H1 (cell line): ENCODE data around the gene NUP58. TPM values are rescaled to one million over a fixed set of nuclear protein-coding genes. Genes with fewer than 3 reads are reported as not detected.

Experiments used
- CTCF ChIA-PET: fragments of 300-600 bp; sonication (Branson Sonifier 250); formaldehyde crosslinking; loops from one replicate; lab custom pipeline; 2021; ENCODE audit not compliant: partially characterized antibody; lab: Charles Lee
- POLR2A ChIA-PET: fragments of 300-600 bp; sonication (Branson Sonifier 250); formaldehyde crosslinking; loops from one replicate; lab custom pipeline; 2021; ENCODE audit warnings: inconsistent platforms; ENCODE audit not compliant: partially characterized antibody; lab: Charles Lee
- DNase-seq, 2 experiments: peaks; one replicate each; pipeline versions ENCODE4 v3.0.0 to v3.0.0-alpha.2; 2010 to 2022; ENCODE audit warnings: low spot score in 2 of 2, low read depth in 1 of 2, mixed read lengths in 1 of 2
- FAIRE-seq: peaks from 2 replicates; lab custom pipeline; 2011; peaks lifted over from hg19 to GRCh38; lab: Jason Lieb, UNC
- H2AFZ ChIP-seq: 2 replicates; pipeline ENCODE4 v1.8.1; 2012; ENCODE audit warnings: low read length, inconsistent platforms
- H2AK5ac ChIP-seq: 2 replicates; pipeline ENCODE4 v1.6.1; 2013; ENCODE audit warnings: low read depth, low read length
- H2BK120ac ChIP-seq: replicated peaks from 2 replicates; pipeline ENCODE3; 2013; ENCODE audit warnings: low read depth, low read length, inconsistent platforms
- H2BK12ac ChIP-seq: 2 replicates; pipeline ENCODE4 v1.6.1; 2013; ENCODE audit warnings: low read depth, low read length
- H2BK15ac ChIP-seq: 2 replicates; pipeline ENCODE4 v1.6.1; 2013; ENCODE audit warnings: low read length
- H2BK20ac ChIP-seq: 2 replicates; pipeline ENCODE4 v1.6.1; 2013; ENCODE audit warnings: low read length
- H2BK5ac ChIP-seq: 2 replicates; pipeline ENCODE4 v1.6.1; 2013; ENCODE audit warnings: low read depth, low read length
- H3K14ac ChIP-seq: 2 replicates; pipeline ENCODE4 v1.6.1; 2013; ENCODE audit warnings: inconsistent platforms; ENCODE audit not compliant: insufficient read length
- H3K18ac ChIP-seq: 2 replicates; pipeline ENCODE4 v1.6.1; 2013; ENCODE audit warnings: low read length; ENCODE audit errors: extremely low read depth
- H3K23ac ChIP-seq: 2 replicates; pipeline ENCODE4 v1.6.1; 2013; ENCODE audit warnings: inconsistent platforms; ENCODE audit not compliant: insufficient read length
- H3K23me2 ChIP-seq: 2 replicates; pipeline ENCODE4 v1.6.1; 2013; ENCODE audit warnings: low read depth, low read length
- H3K27ac ChIP-seq: 2 replicates; pipeline ENCODE4 v1.6.1; 2011; ENCODE audit warnings: low read depth, low read length, inconsistent platforms
- H3K27me3 ChIP-seq, 4 experiments: replicated peaks in 1 of 4; 1 replicate in 1 of 4; 2 replicates in 3 of 4; pipeline versions ENCODE4 v1.6.1 to v1.8.1; 2011 to 2013; ENCODE audit warnings: low read length in 3 of 4, mild to moderate bottlenecking in 3 of 4, inconsistent platforms in 2 of 4, mixed read lengths in 2 of 4, moderate library complexity in 1 of 4; ENCODE audit not compliant: control insufficient read depth in 3 of 4, insufficient read depth in 3 of 4; ENCODE audit errors: extremely low read depth in 1 of 4
- H3K36me3 ChIP-seq, 4 experiments: 2 replicates each; pipeline versions ENCODE4 v1.6.1 to v1.8.1; 2011 to 2013; ENCODE audit warnings: mild to moderate bottlenecking in 4 of 4, low read length in 3 of 4, moderate library complexity in 2 of 4, control low read depth in 1 of 4, inconsistent platforms in 1 of 4; ENCODE audit not compliant: insufficient read depth in 4 of 4, control insufficient read depth in 2 of 4
- H3K4ac ChIP-seq: replicated peaks from 2 replicates; pipeline ENCODE3; 2013; ENCODE audit warnings: low read length, low read depth, mixed read lengths, inconsistent platforms; ENCODE audit not compliant: insufficient read length
- H3K4me1 ChIP-seq, 4 experiments: replicated peaks in 1 of 4; 1 replicate in 1 of 4; 2 replicates in 3 of 4; pipeline versions ENCODE4 v1.6.1 to v1.8.1; 2011 to 2013; ENCODE audit warnings: low read length in 3 of 4, inconsistent platforms in 2 of 4, mixed read lengths in 1 of 4; ENCODE audit not compliant: insufficient read depth in 4 of 4, control insufficient read depth in 3 of 4
- H3K4me2 ChIP-seq, 2 experiments: 2 replicates each; pipeline versions ENCODE4 v1.6.1 to v1.8.1; 2011 to 2013; ENCODE audit warnings: low read depth in 2 of 2, low read length in 2 of 2, control low read depth in 1 of 2, inconsistent platforms in 1 of 2, mild to moderate bottlenecking in 1 of 2; ENCODE audit not compliant: insufficient read depth in 1 of 2
- H3K4me3 ChIP-seq, 4 experiments: fragments of 200-600, 300-600 bp in 1 of 4; sonication (generic), shearing (Covaris generic), sonication (Bioruptor Twin) in 1 of 4; 2 replicates each; pipeline versions ENCODE4 v1.5.1 to v1.8.1; 2011 to 2016; ENCODE audit warnings: low read length in 4 of 4, low read depth in 3 of 4, control low read depth in 2 of 4, inconsistent platforms in 2 of 4, mild to moderate bottlenecking in 2 of 4, mixed read lengths in 1 of 4, moderate library complexity in 1 of 4; ENCODE audit not compliant: insufficient read depth in 2 of 4; ENCODE audit errors: extremely low read depth in 1 of 4
- H3K56ac ChIP-seq: replicated peaks from 2 replicates; pipeline ENCODE3; 2013; ENCODE audit warnings: low read depth, mild to moderate bottlenecking, mixed read lengths, low read length, inconsistent platforms; ENCODE audit not compliant: insufficient read length
- H3K79me1 ChIP-seq: 2 replicates; pipeline ENCODE4 v1.6.1; 2013; ENCODE audit warnings: low read depth, low read length, control low read depth
- H3K79me2 ChIP-seq, 2 experiments: 2 replicates each; pipeline versions ENCODE4 v1.6.1 to v1.8.1; 2012 to 2013; ENCODE audit warnings: low read length in 2 of 2, mild to moderate bottlenecking in 2 of 2, inconsistent platforms in 1 of 2; ENCODE audit not compliant: insufficient read depth in 2 of 2, control insufficient read depth in 1 of 2
- H3K9ac ChIP-seq, 4 experiments: replicated peaks in 1 of 4; 1 replicate in 1 of 4; 2 replicates in 3 of 4; pipeline versions ENCODE4 v1.6.1 to v1.8.1; 2011 to 2013; ENCODE audit warnings: low read depth in 3 of 4, low read length in 3 of 4, control low read depth in 2 of 4, mild to moderate bottlenecking in 2 of 4, moderate library complexity in 2 of 4, inconsistent platforms in 1 of 4; ENCODE audit errors: extremely low read depth in 1 of 4
- H3K9me3 ChIP-seq, 2 experiments: 2 replicates each; pipeline versions ENCODE4 v1.6.1 to v1.8.1; 2012 to 2013; ENCODE audit warnings: mild to moderate bottlenecking in 2 of 2, moderate library complexity in 2 of 2, control low read depth in 1 of 2, inconsistent platforms in 1 of 2, low read depth in 1 of 2, low read length in 1 of 2, mixed read lengths in 1 of 2; ENCODE audit not compliant: insufficient read depth in 2 of 2
- H4K20me1 ChIP-seq, 2 experiments: replicated peaks in 1 of 2; 2 replicates each; pipeline versions ENCODE3 to v1.8.1; 2011 to 2013; ENCODE audit warnings: inconsistent platforms in 2 of 2, low read length in 2 of 2, mild to moderate bottlenecking in 1 of 2; ENCODE audit not compliant: insufficient read depth in 2 of 2, control insufficient read depth in 1 of 2
- H4K5ac ChIP-seq: 2 replicates; pipeline ENCODE4 v1.6.1; 2013; ENCODE audit warnings: low read length, low read depth, mixed read lengths, inconsistent platforms; ENCODE audit not compliant: insufficient read length
- H4K8ac ChIP-seq: 2 replicates; pipeline ENCODE4 v1.8.0; 2013; ENCODE audit warnings: mild to moderate bottlenecking, moderate library complexity, low read length, inconsistent platforms; ENCODE audit not compliant: insufficient read depth; ENCODE audit errors: extremely low read depth
- H4K91ac ChIP-seq: replicated peaks from 2 replicates; pipeline ENCODE3; 2013; ENCODE audit warnings: low read length, mixed read lengths, inconsistent platforms; ENCODE audit not compliant: insufficient read length
- CBX5 ChIP-seq: fragments of 300-800, 300-1000 bp; sonication (generic); IDR thresholded peaks from 2 replicates; pipeline ENCODE4 v1.7.1; 2016; ENCODE audit warnings: antibody characterized with exemption, low read length, low read depth
- CTBP2 ChIP-seq: IDR thresholded peaks from 2 replicates; pipeline ENCODE4 v1.7.0; 2011; ENCODE audit warnings: borderline replicate concordance, mild to moderate bottlenecking, moderate library complexity, mixed read lengths, low read length; ENCODE audit not compliant: insufficient read depth, insufficient read length
- CTCF ChIP-seq, 3 experiments: IDR thresholded peaks; 1 replicate in 2 of 3; 2 replicates in 1 of 3; pipeline versions ENCODE4 v1.5.1 to v1.6.1; 2011; ENCODE audit warnings: low read length in 3 of 3, mild to moderate bottlenecking in 3 of 3, inconsistent platforms in 2 of 3, low read depth in 1 of 3, moderate library complexity in 1 of 3; ENCODE audit not compliant: insufficient read depth in 1 of 3; ENCODE audit errors: control extremely low read depth in 1 of 3
- SIRT6 ChIP-seq: IDR thresholded peaks from one replicate; pipeline ENCODE4 v1.7.1; 2012; ENCODE audit warnings: low read length, inconsistent platforms
- YY1 ChIP-seq: IDR thresholded peaks from 2 replicates; pipeline ENCODE4 v1.6.1; 2011; ENCODE audit warnings: low read depth, mild to moderate bottlenecking, low read length
- WGBS, 2 experiments: shearing (Covaris generic) in 1 of 2; methylation state at CpG; one replicate each; pipeline versions ENCODE4 v1.1.6 to v1.1.7; 2013 to 2015; ENCODE audit warnings: low lambda C conversion rate in 2 of 2, mixed read lengths in 2 of 2, inconsistent platforms in 1 of 2, low coverage in 1 of 2, missing lambda C conversion rate in 1 of 2; ENCODE audit not compliant: insufficient replicate concordance in 2 of 2, insufficient coverage in 1 of 2, insufficient read length in 1 of 2; ENCODE audit errors: extremely low coverage in 1 of 2, missing lambda C conversion rate in 1 of 2; 5-methylcytosine and 5-hydroxymethylcytosine counted together
- polyA plus RNA-seq, 7 experiments: library from polyadenylated mRNA; depleted of rRNA in 3 of 7; stranded (reverse) in 5 of 7; unstranded in 2 of 7; fragments of >200 nt in 5 of 7; fragments of 200-250 nt in 2 of 7; gene quantifications; 1 replicate in 5 of 7; 2 replicates in 1 of 7; 4 replicates in 1 of 7; pipeline versions ENCODE4 v1.2.1 to v1.2.3, GENCODE V29; 2011 to 2013; ENCODE audit warnings: missing spikeins in 2 of 7, mixed read lengths in 2 of 7
- total RNA-seq: library from RNA; stranded (reverse); fragmentation: NEBNext Ultra II Directional; extraction: Animal tissue kit (Norgen Biotek cat#: 25700); gene quantifications from 2 replicates; pipeline ENCODE4 v1.2.1, GENCODE V29; 2021

Gene NUP58
- total and polyA plus RNA-seq, 2 of the 8 experiments (the other 6 are each of a cell fraction or from before 2014, with no cell fraction given): 35.0 to 53.8 TPM

GRCh38 chr13:25281935-25282332 lies 19.5 kb upstream of the NUP58 start:
- DNase-seq: no peak
- H4K5ac ChIP-seq: no peak overlapping the region
- H2BK12ac ChIP-seq: no peak overlapping the region
- no peak overlapping the region for H3K23ac ChIP-seq
- H4K8ac ChIP-seq: no peak overlapping the region
- no peak overlapping the region for H2AK5ac ChIP-seq
- H3K4ac ChIP-seq: no peak overlapping the region
- ChIA-PET CTCF (no interaction called here), POLR2A (no interaction called here)
- H3K18ac ChIP-seq: no peak overlapping the region
- no peak overlapping the region for H3K56ac ChIP-seq
- H3K27ac ChIP-seq: no peak overlapping the region
- H3K9ac ChIP-seq: no peak overlapping the region
- no peaks in the 10 kb centered on the region for H4K20me1 ChIP-seq
- no peaks in the 10 kb centered on the region for H3K27me3 ChIP-seq
- 82% methylated on average over 1 of the region's 1 CpG; no CpG with 5 or more reads in 1 of the 2 experiments for WGBS, 2 experiments
- no peaks in the 10 kb centered on the region for H3K9me3 ChIP-seq
- H3K23me2 ChIP-seq: peaks cover 5% of the 10 kb centered on the region; the same call in 1 of the 2 replicates
- no peak for FAIRE-seq
- no peak overlapping the region for H2BK5ac ChIP-seq
- no peak overlapping the region for H2BK15ac ChIP-seq
- no peak overlapping the region for H3K14ac ChIP-seq
- no peaks in the 10 kb centered on the region; a peak in 1 of 4 replicates for H3K79me2 ChIP-seq
- no peak overlapping the region for H2BK120ac ChIP-seq
- no peak overlapping the region for H2BK20ac ChIP-seq
- H3K79me1 ChIP-seq: no peaks in the 10 kb centered on the region
- no peak overlapping the region for H2AFZ ChIP-seq
- no peaks in the 10 kb centered on the region for H3K36me3 ChIP-seq
- H3K4me2 ChIP-seq: no peak overlapping the region
- no peak overlapping the region for H4K91ac ChIP-seq
- H3K4me1 ChIP-seq: no peaks in the 10 kb centered on the region
- TF ChIP-seq SIRT6: no peak
- no peak for TF ChIP-seq CBX5
- no peak for TF ChIP-seq CTBP2
- no peak for TF ChIP-seq YY1
- TF ChIP-seq CTCF (IDR thresholded peaks at IDR 0.05; ENCODE audit: control extremely low read depth in 1 of 3, insufficient read depth in 1 of 3, low read depth in 1 of 3, low read length in 3 of 3): no peak
- no peak overlapping the region for H3K4me3 ChIP-seq
